H9 (cell line): ENCODE results near the gene ANKRD65. TPM values are rescaled to one million over a fixed set of nuclear protein-coding genes. Genes with fewer than 3 reads are reported as not detected.

Experiments
- DNase-seq: peaks from one replicate; pipeline ENCODE4 v3.0.0-alpha.2; 2017
- H2AFZ ChIP-seq: one replicate; pipeline ENCODE4 v1.6.1; 2013; ENCODE audit warnings: mild to moderate bottlenecking, low read length, control low read depth, moderate library complexity
- H2AK5ac ChIP-seq: 2 replicates; pipeline ENCODE4 v1.6.1; 2013; ENCODE audit warnings: low read length, control low read depth, mixed read lengths; ENCODE audit not compliant: insufficient read length
- H2BK120ac ChIP-seq: one replicate; pipeline ENCODE4 v1.6.1; 2013; ENCODE audit warnings: low read depth, mild to moderate bottlenecking, low read length, control low read depth, inconsistent platforms; ENCODE audit not compliant: poor library complexity, severe bottlenecking
- H2BK12ac ChIP-seq: 2 replicates; pipeline ENCODE4 v1.6.1; 2013; ENCODE audit warnings: low read length, control low read depth, mixed read lengths, low read depth; ENCODE audit not compliant: insufficient read length
- H2BK15ac ChIP-seq: 2 replicates; pipeline ENCODE4 v1.6.1; 2013; ENCODE audit warnings: low read depth, low read length, control low read depth
- H2BK20ac ChIP-seq: one replicate; pipeline ENCODE4 v1.6.1; 2013; ENCODE audit warnings: low read depth, mild to moderate bottlenecking, low read length, control low read depth, inconsistent platforms; ENCODE audit not compliant: poor library complexity, severe bottlenecking
- H2BK5ac ChIP-seq: 2 replicates; pipeline ENCODE4 v1.6.1; 2013; ENCODE audit warnings: low read length, control low read depth, mixed read lengths; ENCODE audit not compliant: insufficient read length
- H3K14ac ChIP-seq: 2 replicates; pipeline ENCODE4 v1.6.1; 2013; ENCODE audit warnings: low read length, control low read depth; ENCODE audit not compliant: insufficient read depth
- H3K18ac ChIP-seq: 2 replicates; pipeline ENCODE4 v1.6.1; 2013; ENCODE audit warnings: low read depth, mild to moderate bottlenecking, mixed read lengths, low read length, control low read depth; ENCODE audit not compliant: insufficient read length
- H3K23ac ChIP-seq: 2 replicates; pipeline ENCODE4 v1.6.1; 2013; ENCODE audit warnings: low read length, control low read depth, mixed read lengths, low read depth; ENCODE audit not compliant: insufficient read length
- H3K23me2 ChIP-seq: 2 replicates; pipeline ENCODE4 v1.6.1; 2013; ENCODE audit warnings: low read depth, mild to moderate bottlenecking, mixed read lengths, low read length, control low read depth; ENCODE audit not compliant: insufficient read length, poor library complexity, severe bottlenecking
- H3K27ac ChIP-seq: 2 replicates; pipeline ENCODE4 v1.5.1; 2013; ENCODE audit warnings: low read length, control low read depth, mixed read lengths, low read depth; ENCODE audit not compliant: insufficient read length
- H3K27me3 ChIP-seq: 2 replicates; pipeline ENCODE4 v1.6.1; 2013; ENCODE audit warnings: low read length, control low read depth, inconsistent platforms; ENCODE audit not compliant: insufficient read depth
- H3K4ac ChIP-seq: 2 replicates; pipeline ENCODE4 v1.6.1; 2013; ENCODE audit warnings: low read depth, mild to moderate bottlenecking, control low read depth, inconsistent platforms, low read length, moderate library complexity
- H3K4me1 ChIP-seq: 2 replicates; pipeline ENCODE4 v1.6.1; 2013; ENCODE audit warnings: low read length, control low read depth, inconsistent platforms; ENCODE audit not compliant: insufficient read depth
- H3K4me2 ChIP-seq: 2 replicates; pipeline ENCODE4 v1.6.1; 2013; ENCODE audit warnings: low read length, control low read depth, mixed read lengths; ENCODE audit not compliant: insufficient read length, insufficient read depth
- H3K56ac ChIP-seq: 2 replicates; pipeline ENCODE4 v1.6.1; 2013; ENCODE audit warnings: low read depth, mild to moderate bottlenecking, mixed read lengths, low read length, control low read depth; ENCODE audit not compliant: insufficient read length
- H3K79me1 ChIP-seq: 2 replicates; pipeline ENCODE4 v1.6.1; 2013; ENCODE audit warnings: low read depth, mild to moderate bottlenecking, moderate library complexity, low read length, control low read depth, inconsistent platforms; ENCODE audit not compliant: insufficient read depth, poor library complexity, severe bottlenecking
- H3K79me2 ChIP-seq: 2 replicates; pipeline ENCODE4 v1.6.1; 2013; ENCODE audit warnings: low read length, control low read depth, inconsistent platforms; ENCODE audit not compliant: insufficient read depth
- H3K9ac ChIP-seq: 2 replicates; pipeline ENCODE4 v1.6.1; 2013; ENCODE audit warnings: low read length, control low read depth, mixed read lengths; ENCODE audit not compliant: insufficient read length; ENCODE audit errors: extremely low read depth
- H3K9me3 ChIP-seq: one replicate; pipeline ENCODE4 v1.6.1; 2013; ENCODE audit warnings: low read depth, low read length, inconsistent platforms; ENCODE audit not compliant: control insufficient read depth
- H3T11ph ChIP-seq: one replicate; pipeline ENCODE4 v1.6.1; 2013; ENCODE audit warnings: mild to moderate bottlenecking, low read length, control low read depth, inconsistent platforms
- H4K20me1 ChIP-seq: one replicate; pipeline ENCODE4 v1.6.1; 2013; ENCODE audit not compliant: control insufficient read depth, insufficient read length, insufficient read depth
- H4K5ac ChIP-seq: 2 replicates; pipeline ENCODE4 v1.6.1; 2013; ENCODE audit warnings: low read depth, mild to moderate bottlenecking, mixed read lengths, low read length, control low read depth; ENCODE audit not compliant: insufficient read length
- H4K8ac ChIP-seq: replicated peaks from 2 replicates; pipeline ENCODE4 v1.6.1; 2013; ENCODE audit warnings: low read length, control low read depth, mixed read lengths, low read depth; ENCODE audit not compliant: insufficient read length
- H4K91ac ChIP-seq: 2 replicates; pipeline ENCODE4 v1.6.1; 2013; ENCODE audit warnings: low read depth, mild to moderate bottlenecking, moderate library complexity, mixed read lengths, low read length, control low read depth; ENCODE audit not compliant: insufficient read length
- H3K27ac Mint-ChIP-seq, 3 experiments: 2 replicates in 2 of 3; 3 replicates in 1 of 3; pipeline ENCODE4 v1.8.0; 2020 to 2021; ENCODE audit warnings: mixed read lengths in 3 of 3, mild to moderate bottlenecking in 1 of 3, moderate library complexity in 1 of 3
- H3K27me3 Mint-ChIP-seq: 2 replicates; pipeline ENCODE4 v1.8.0; 2021; ENCODE audit warnings: low read depth, mild to moderate bottlenecking, moderate library complexity, mixed read lengths
- H3K36me3 Mint-ChIP-seq, 3 experiments: 2 replicates in 2 of 3; 3 replicates in 1 of 3; pipeline ENCODE4 v1.8.0; 2020 to 2021; ENCODE audit warnings: low read depth in 3 of 3, mixed read lengths in 3 of 3; ENCODE audit not compliant: insufficient read depth in 1 of 3
- H3K4me1 Mint-ChIP-seq, 2 experiments: 2 replicates each; pipeline ENCODE4 v1.8.0; 2020; ENCODE audit warnings: mixed read lengths in 2 of 2
- H3K4me3 Mint-ChIP-seq, 2 experiments: 2 replicates in 1 of 2; 3 replicates in 1 of 2; pipeline ENCODE4 v1.8.0; 2020 to 2021; ENCODE audit warnings: mild to moderate bottlenecking in 2 of 2, mixed read lengths in 2 of 2, moderate library complexity in 1 of 2
- H3K9me3 Mint-ChIP-seq, 2 experiments: 2 replicates in 1 of 2; 3 replicates in 1 of 2; pipeline ENCODE4 v1.8.0; 2020; ENCODE audit warnings: mild to moderate bottlenecking in 2 of 2, mixed read lengths in 2 of 2, moderate library complexity in 1 of 2
- CTCF ChIP-seq: fragments of 200-600 bp; sonication (generic); conservative IDR thresholded peaks from 3 replicates; pipeline ENCODE4 v1.8.0; 2021; ENCODE audit warnings: antibody characterized with exemption, mild to moderate bottlenecking
- WGBS: extraction: QIAGEN DNeasy Blood & Tissue Kit; methylation state at CpG from one replicate; pipeline ENCODE4 v1.1.7; 2013; ENCODE audit warnings: missing lambda C conversion rate, low lambda C conversion rate, mixed read lengths; ENCODE audit not compliant: insufficient read length; ENCODE audit errors: extremely low coverage; 5-methylcytosine and 5-hydroxymethylcytosine counted together
- total RNA-seq: library from RNA; stranded (reverse); gene quantifications from 2 replicates; pipeline ENCODE4 v1.2.1, GENCODE V29; 2021

The ANKRD65 gene
- total RNA-seq, 1 experiment from 2014 or later: 3.1 TPM

GRCh38 chr1:1433804-1434130 lies 12.7 kb upstream of the ANKRD65 start:
- Mint-ChIP-seq H3K27me3 (no peaks in the 10 kb centered on the region), H3K27ac (peak overlapping the region in 1 of 3 experiments; percentile 85; a peak in 2 of 7 replicates), H3K9me3 (no peaks in the 10 kb centered on the region), H3K4me1 (peaks cover 31 to 46% of the 10 kb centered on the region in 2 experiments), H3K4me3 (peak overlapping the region; percentile 64 to 68; a peak in 4 of 5 replicates), H3K36me3 (no peaks in the 10 kb centered on the region)
- no CpG with 5 or more reads among the region's 12 CpGs for WGBS
- Histone ChIP-seq H3K23me2 (peaks cover 10% of the 10 kb centered on the region), H3K14ac (peak overlapping the region; percentile 29), H2BK120ac (no peak overlapping the region), H3K4me1 (peaks cover 2% of the 10 kb centered on the region; the same call in 1 of the 2 replicates), H3K27ac (no peak overlapping the region), H4K20me1 (no peaks in the 10 kb centered on the region), H3K79me2 (peaks cover 2% of the 10 kb centered on the region; the same call in 1 of the 2 replicates), H3K4me2 (peak overlapping the region; percentile 28), H3K56ac (no peak overlapping the region), H3K18ac (peak overlapping the region; percentile 22), H4K5ac (no peak overlapping the region), H2BK12ac (no peak overlapping the region), H3T11ph (no peak overlapping the region), H2AFZ (no peak overlapping the region), H3K9ac (no peak overlapping the region), H4K91ac (no peak overlapping the region), H3K79me1 (no peaks in the 10 kb centered on the region), H3K4ac (no peak overlapping the region), H3K9me3 (no peaks in the 10 kb centered on the region), H3K23ac (no peak overlapping the region), H4K8ac (no peak overlapping the region), H2BK20ac (no peak overlapping the region), H2AK5ac (no peak overlapping the region), H2BK5ac (no peak overlapping the region), H2BK15ac (no peak overlapping the region), H3K27me3 (no peaks in the 10 kb centered on the region)
- no peak for DNase-seq
- TF ChIP-seq CTCF: no peak
